ENCODE data around the gene CNTFR.

Gene CNTFR

DNA sequence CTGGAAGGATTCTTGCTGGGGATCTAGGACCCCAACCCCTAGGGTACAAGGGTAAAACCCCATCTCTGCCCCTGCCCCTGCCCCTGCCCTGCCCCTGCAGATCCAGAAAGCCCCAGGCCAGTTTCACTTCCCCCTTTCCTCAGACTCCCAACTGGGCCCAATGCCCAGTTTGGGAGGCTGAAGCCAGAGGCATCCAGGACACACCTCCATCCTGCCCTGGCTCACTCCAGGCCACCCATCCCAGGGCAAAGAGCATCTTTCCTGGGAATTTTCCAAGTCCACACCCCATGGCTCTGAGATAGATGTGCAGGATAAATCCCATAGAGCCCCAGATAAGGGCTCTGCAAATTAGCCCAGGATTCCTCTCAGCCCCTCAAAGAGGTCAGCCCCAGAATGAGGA lies 17.4 kb downstream of the CNTFR start:
- DNase-seq = no peak

DNA sequence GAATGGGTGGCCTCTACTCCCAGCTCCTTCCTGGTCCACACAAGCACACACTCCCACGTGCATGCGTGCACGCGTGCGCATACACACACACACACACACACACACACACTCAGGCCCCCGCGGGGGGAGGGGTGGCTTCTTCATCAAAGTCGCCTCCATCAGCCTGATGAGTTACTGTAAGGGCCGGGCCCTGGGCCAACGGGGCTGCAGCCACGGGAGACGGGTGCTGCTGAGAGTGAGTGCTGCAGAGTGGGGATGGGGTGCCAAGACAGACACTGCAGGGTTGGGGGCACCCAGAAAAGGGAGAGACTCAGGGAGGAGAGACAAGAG lies 18.1 kb downstream of the CNTFR start:
- peak; percentile 53 for DNase-seq

- no peak for DNase-seq
Measured at GRCh38 chr9:34570809-34571480, 18.6 kb downstream of the CNTFR start.

DNA sequence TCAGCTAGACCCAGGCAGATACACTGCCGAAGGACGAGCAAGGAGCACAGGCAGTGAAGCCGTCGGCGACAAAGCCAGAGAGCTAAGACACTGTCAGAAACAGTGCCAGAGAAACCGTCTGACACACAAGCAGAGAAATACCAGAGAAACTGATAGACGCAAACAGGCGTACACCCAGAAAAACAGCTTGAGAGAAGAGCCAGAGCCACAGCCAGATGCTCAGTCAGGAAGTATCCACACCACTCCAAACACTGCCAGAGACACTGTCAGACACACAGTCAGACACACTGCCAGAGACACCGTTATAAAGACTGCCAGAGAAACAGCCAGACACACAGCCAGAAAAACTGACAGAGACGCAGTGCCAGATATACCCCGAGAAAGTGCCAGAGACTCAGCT lies 19.1 kb downstream of the CNTFR start:
- no peak for DNase-seq

- DNase-seq = no peak
Measured at GRCh38 chr9:34568774-34569173, 20.8 kb downstream of the CNTFR start.

- DNase-seq = no peak
Measured at GRCh38 chr9:34568133-34568532, 21.4 kb downstream of the CNTFR start.

- no peak for DNase-seq
Measured at GRCh38 chr9:34566972-34567371, 22.6 kb downstream of the CNTFR start.

DNA sequence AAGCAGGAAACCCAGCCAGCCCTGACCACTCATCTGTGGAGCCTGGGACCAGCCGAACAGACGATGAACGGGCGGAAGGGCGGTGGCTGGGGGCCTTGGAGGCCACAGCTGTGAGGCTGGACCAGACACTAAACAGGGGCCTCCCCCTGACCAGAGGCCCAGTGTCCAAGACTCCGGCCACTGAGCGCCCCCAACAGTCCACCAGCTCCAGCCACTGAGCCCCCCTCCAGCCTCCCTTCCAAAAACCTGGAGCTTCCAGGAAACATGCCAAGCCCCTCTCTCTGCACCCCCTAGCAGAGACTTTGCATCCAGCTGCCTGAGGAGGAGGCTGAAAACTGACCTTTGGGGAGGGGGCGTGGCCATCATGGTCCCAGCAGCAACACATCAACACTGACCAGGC lies 23.2 kb downstream of the CNTFR start:
- peak; percentile 74 for DNase-seq

GRCh38 chr9:34565856-34566255 lies 23.7 kb downstream of the CNTFR start:
- DNase-seq = no peak

- no peak for DNase-seq
Measured at GRCh38 chr9:34564617-34565016, 24.9 kb downstream of the CNTFR start.

DNA sequence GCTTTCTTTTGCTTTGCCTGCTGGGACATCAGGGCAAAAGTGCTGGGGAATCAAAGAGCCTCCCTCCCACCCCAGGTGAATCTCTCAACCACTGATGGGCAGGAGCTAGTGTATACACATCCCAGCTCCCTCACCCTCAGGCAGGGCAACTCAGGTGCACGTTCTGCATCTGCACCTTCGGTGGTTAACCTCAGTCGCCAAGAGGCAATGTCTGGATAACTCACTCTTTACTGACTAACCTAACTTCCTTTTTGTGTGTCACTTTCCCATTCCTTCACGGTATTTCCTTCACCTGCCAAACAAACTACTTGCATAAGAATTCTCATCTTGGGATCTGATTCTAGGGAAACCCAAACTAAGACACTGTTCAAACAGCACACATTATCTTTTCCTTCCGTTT lies 26.3 kb downstream of the CNTFR start:
- DNase-seq = no peak

DNA sequence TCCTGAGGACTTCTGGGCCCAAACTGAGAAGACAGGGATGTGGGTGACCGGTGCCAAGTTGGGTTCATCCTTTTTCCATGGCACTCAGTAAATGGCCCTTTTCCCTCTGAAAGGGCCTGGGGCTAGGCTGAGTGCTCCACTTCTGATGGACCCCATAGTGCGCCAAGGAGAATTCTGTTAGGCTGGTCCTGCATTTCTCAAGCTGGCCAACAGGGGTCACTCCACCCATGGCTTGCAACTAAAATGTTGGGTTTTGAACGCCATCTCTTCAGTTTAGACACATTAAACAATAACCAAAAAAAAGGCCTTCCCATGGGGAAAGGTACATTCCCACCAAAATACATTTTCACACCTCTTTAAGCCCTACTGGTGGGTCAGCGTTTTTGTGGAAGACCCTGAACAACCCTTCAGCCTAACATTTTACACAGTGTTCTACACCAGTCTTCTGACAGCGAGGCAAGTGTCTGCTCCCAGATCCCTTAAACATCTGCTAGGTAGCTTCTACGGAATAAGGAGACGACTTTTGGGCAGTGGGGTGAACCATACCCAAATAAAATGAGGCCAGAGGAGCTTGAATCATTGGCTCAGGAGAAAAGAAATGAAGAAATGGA lies 27.3 kb downstream of the CNTFR start:
- no peak for DNase-seq

DNA sequence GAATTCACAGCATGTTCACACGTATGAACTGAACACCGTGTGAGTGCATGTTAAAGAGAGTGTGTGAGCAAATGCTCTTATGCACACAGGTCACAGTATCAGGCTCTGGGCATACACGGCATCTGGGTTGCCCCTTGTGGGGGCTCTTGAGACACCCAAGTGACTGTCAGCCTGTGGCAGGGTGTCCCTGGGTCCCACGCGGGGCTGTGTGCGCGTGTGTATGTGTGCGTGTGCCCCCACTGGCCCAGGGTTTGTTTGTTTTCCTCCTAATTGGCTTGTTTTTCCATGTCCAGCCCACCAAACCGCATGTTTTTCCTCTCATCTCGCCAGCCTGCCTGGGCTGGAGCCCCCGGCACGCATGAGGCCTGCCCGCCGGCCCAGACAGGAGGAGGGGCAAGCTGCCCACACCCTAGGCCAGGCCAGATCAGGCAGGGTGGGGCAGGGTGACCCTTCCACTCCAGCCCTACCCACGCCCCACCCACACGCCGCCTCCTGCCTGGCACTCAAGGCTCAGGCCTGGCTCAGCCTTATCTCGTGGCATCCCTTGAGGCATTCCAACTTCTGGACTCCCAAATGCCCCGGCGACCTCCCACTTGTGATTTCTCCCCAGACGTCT lies 28.8 kb downstream of the CNTFR start:
- peak; percentile 36 for DNase-seq

GRCh38 chr9:34559624-34560455 lies 29.7 kb downstream of the CNTFR start:
- DNase-seq = peak; percentile 79

DNA sequence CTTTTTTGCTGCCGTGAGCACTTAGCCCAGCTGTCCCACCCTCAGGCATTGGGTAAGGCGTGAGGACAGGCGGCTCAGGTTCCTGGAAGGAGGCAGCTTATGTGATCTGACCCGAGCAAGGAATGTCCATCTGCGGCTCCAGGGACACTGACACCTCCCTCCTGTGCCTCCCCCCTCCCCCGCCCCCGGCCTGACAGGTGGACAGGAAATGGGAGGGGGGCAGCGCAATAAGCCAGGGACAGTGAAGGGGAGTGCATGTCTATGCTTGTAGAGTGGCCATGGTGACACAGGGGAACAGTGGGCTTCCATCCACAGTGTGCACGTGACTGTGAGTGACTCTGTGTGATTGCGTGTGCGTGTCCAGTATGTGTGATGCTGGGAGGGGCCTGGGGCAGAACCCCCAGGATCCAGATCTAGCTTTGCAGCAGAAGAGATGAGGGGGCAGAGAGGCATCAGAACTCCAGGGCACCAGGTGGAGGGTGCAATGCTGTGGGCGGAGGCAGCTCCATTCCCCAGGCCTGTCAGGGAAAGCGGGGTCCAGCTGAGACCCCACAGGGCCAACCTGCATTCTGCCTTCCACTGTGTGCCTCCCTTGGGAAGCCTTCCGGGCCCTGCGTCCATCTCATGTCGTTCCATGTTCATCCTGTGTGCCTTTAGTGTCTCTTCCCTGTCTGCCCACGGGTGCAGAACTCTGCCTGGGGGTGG lies 30.5 kb downstream of the CNTFR start:
- DNase-seq = peak; percentile 82

DNA sequence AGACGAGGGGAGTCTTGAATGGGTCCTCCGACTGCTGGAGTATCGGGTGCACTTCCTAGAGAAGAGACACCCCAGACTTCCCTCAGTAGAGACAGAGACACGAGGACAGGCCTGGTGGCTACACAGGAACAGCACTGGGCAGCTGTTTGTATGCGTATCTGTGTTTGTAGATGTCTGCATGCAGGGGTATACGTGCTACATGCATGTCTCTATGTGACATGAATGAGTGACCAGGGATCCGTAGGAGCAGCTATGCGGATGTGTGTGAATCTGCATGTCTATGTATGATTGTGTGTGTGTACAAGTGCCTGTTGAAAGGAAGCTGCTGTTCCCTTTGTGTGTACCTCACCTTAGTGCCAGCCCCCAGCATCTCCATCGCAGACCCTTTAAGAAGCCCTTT lies 31.2 kb downstream of the CNTFR start:
- DNase-seq = no peak

DNA sequence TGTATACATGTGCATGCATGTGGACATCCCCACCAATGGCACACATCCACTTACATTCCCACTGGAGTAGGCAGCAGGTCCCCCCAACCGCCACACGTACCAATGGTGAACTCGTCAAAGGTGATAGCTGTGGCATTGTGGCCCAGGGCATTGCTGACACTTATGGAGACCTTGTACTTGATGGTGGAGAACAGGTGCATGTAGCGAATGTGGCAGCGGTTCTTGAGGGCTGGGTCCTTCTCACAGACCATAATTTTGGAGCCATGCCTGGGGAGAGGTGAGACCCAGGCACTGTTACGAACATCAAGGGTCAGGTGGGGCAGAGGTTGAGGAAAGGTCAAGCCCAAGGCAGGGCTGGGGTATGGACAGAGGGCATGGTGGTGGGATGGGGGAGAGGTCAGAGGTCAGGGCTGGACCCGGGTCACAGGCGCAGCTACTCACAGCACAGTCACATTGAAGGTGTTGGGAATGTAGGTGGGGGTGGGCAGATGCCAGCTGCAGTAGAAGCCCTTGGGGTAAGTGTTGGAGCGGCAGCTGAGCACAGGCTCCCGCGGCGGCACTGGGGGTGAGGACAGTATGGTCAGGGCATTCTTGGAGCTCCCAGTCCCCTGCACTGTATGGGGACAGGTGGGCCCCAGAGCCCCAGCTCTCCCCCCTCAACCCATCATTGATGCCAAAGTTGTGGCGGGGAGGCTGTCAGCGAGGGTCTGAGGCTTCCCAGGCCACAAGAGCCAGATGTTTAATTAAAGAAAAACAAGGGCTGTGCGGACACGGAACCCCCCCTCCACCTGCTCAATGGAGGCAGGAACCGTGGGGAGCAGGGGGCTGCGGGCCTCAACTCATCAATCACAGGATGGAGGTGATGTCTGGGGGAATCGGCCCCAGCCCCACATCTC lies 31.9 kb downstream of the CNTFR start:
- DNase-seq = no peak

DNA sequence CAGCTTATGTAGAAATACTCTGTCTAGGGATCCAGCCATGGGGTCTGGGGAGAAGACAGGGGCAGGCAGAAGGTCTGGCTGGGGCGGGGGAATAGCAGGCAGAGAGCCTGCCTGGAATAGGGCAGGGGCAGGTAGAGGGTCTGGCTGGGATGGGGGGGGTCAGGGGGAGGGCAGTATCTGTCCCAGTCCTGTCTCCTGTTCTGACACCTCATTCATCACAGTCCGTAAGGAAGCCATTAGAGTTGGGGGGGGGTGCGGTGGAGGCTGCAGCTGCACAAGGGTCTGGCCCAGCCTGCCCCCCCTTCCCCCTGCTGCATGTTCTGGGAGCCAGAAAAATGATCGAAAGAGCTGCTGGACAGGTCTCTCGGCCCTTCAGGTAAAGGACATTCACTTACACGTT lies 32.6 kb downstream of the CNTFR start:
- DNase-seq = peak; percentile 24

- no peak for DNase-seq
Measured at GRCh38 chr9:34555936-34556525, 33.5 kb downstream of the CNTFR start.

DNA sequence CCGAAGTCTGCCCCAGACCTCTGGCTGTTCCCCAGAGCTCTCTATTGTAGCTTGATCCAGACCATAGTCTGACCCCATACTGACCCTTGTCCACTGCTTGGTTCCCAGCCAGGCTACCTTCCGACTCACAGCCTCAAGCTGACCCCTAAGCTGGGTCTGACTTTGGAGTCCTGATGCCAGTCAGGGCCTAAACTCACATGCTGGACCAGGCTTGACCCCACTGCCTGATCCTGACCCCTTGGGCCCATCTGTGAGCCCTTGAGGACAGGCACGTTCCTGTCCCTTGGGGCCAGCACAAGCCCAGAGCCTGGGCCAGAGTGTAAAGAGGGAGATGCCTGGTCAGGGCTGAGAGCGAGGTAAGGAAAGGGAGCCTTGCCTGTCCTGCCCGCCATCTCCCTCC lies 34.0 kb downstream of the CNTFR start:
- DNase-seq = peak; percentile 19

DNA sequence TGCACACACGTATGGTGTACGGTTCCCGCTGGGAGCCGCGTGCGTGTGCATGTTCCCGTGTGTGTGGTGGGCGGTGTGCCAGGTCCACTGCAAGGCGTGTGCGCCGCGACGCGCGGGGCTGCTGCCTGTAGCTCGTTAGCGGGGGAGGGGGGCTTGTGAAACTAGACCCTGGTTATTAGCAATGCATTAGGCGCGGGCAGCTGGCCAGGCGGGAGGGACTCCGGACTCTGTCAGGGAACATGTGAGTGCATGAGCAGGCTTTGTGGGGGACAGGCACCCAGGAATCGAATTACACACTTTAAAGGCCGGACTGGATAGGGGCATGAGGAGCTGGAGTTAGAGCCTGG lies 34.5 kb downstream of the CNTFR start:
- peak; percentile 83 for DNase-seq
